GM19023 (cell line): ENCODE results near the gene ARID1B.

ENCODE experiments used
- ATAC-seq: cut with Tn5 transposase; IDR thresholded peaks from one replicate; pipeline ENCODE4 v1.9.1; 2021; ENCODE audit warnings: mild to moderate bottlenecking, moderate library complexity; ENCODE audit not compliant: unreplicated experiment

The ARID1B gene

GRCh38 chr6:157117431-157118095, 340.4 kb downstream of the ARID1B start:
- ATAC-seq, result no peak

- ATAC-seq, result no peak
Observed at GRCh38 chr6:157119502-157120027, 342.4 kb downstream of the ARID1B start.

- ATAC-seq, result no peak
Observed at GRCh38 chr6:157120534-157121232, 343.5 kb downstream of the ARID1B start.

GRCh38 chr6:157121897-157122296, 344.7 kb downstream of the ARID1B start:
- ATAC-seq, result no peak

- ATAC-seq, result no peak
Observed at GRCh38 chr6:157123234-157123633, 346.1 kb downstream of the ARID1B start.

- ATAC-seq, result no peak
Observed at GRCh38 chr6:157124485-157125254, 347.5 kb downstream of the ARID1B start.

- no peak for ATAC-seq
Observed at GRCh38 chr6:157125531-157125930, 348.4 kb downstream of the ARID1B start.

- no peak for ATAC-seq
Observed at GRCh38 chr6:157126183-157127098, 349.3 kb downstream of the ARID1B start.

- ATAC-seq, result no peak
Observed at GRCh38 chr6:157128235-157128775, 351.1 kb downstream of the ARID1B start.

GRCh38 chr6:157131250-157131649, 354.1 kb downstream of the ARID1B start:
- ATAC-seq, result no peak

GRCh38 chr6:157133856-157134255, 356.7 kb downstream of the ARID1B start:
- no peak for ATAC-seq

GRCh38 chr6:157134402-157135047, 357.3 kb downstream of the ARID1B start:
- no peak for ATAC-seq

- no peak for ATAC-seq
Observed at GRCh38 chr6:157135691-157136090, 358.5 kb downstream of the ARID1B start.

GRCh38 chr6:157137501-157137900, 360.3 kb downstream of the ARID1B start:
- no peak for ATAC-seq

- no peak for ATAC-seq
Observed at GRCh38 chr6:157139054-157139708, 362.0 kb downstream of the ARID1B start.

- no peak for ATAC-seq
Observed at GRCh38 chr6:157143171-157143889, 366.2 kb downstream of the ARID1B start.

GRCh38 chr6:157143890-157144798, 367.0 kb downstream of the ARID1B start:
- no peak for ATAC-seq
